GM19324 (cell line): ENCODE measurements around the gene LMAN2L.
"Not testable (repeated sequence)": the region's sequence is repeated elsewhere in the genome, so short reads cannot be mapped to it uniquely, and the experiment has no call there.

Experiments used
- ATAC-seq: cut with Tn5 transposase; IDR thresholded peaks from one replicate; pipeline ENCODE4 v1.9.1; 2021; ENCODE audit warnings: mild to moderate bottlenecking, moderate library complexity; ENCODE audit not compliant: unreplicated experiment, low FRiP score

Gene LMAN2L

GRCh38 chr2:96689431-96689991, 50.4 kb downstream of the LMAN2L start:
- no peak for ATAC-seq

- no peak for ATAC-seq
Observed at GRCh38 chr2:96688649-96689430, 51.0 kb downstream of the LMAN2L start.

GRCh38 chr2:96687711-96688640, 51.9 kb downstream of the LMAN2L start:
- ATAC-seq, result no peak

GRCh38 chr2:96687266-96687665, 52.6 kb downstream of the LMAN2L start:
- no peak for ATAC-seq

GRCh38 chr2:96685577-96686459, 54.0 kb downstream of the LMAN2L start:
- ATAC-seq, result no peak

GRCh38 chr2:96684883-96685576, 54.8 kb downstream of the LMAN2L start:
- no peak for ATAC-seq

GRCh38 chr2:96683972-96684820, 55.7 kb downstream of the LMAN2L start:
- no peak for ATAC-seq

GRCh38 chr2:96683307-96683706, 56.6 kb downstream of the LMAN2L start:
- no peak for ATAC-seq

GRCh38 chr2:96681540-96681939, 58.3 kb downstream of the LMAN2L start:
- no peak for ATAC-seq

GRCh38 chr2:96680561-96681141, 59.2 kb downstream of the LMAN2L start:
- no peak for ATAC-seq

- ATAC-seq, result no peak
Observed at GRCh38 chr2:96679848-96680247, 60.0 kb downstream of the LMAN2L start.

GRCh38 chr2:96669539-96670215, 70.2 kb downstream of the LMAN2L start:
- no peak for ATAC-seq

- ATAC-seq, result no peak
Observed at GRCh38 chr2:96668771-96669170, 71.1 kb downstream of the LMAN2L start.

- ATAC-seq, result not testable (repeated sequence)
Observed at GRCh38 chr2:96665717-96666116, 74.1 kb downstream of the LMAN2L start.

- ATAC-seq, result no peak
Observed at GRCh38 chr2:96665083-96665569, 74.7 kb downstream of the LMAN2L start.

GRCh38 chr2:96664366-96664925, 75.4 kb downstream of the LMAN2L start:
- no peak for ATAC-seq

- no peak for ATAC-seq
Observed at GRCh38 chr2:96663829-96664228, 76.0 kb downstream of the LMAN2L start.
